Germinal center (tissue), 1 donor: ENCODE results near the gene CUL1.
A peak's percentile ranks its signal among the peaks of the same experiment; 100 is the strongest.
"Not testable (repeated sequence)": the region's sequence is repeated elsewhere in the genome, so short reads cannot be mapped to it uniquely, and the experiment has no call there.

Experiments used
- DNase-seq: peaks from one replicate; pipeline ENCODE4 v3.0.0; 2012; ENCODE audit warnings: mixed read lengths, low spot score

Gene CUL1

DNA sequence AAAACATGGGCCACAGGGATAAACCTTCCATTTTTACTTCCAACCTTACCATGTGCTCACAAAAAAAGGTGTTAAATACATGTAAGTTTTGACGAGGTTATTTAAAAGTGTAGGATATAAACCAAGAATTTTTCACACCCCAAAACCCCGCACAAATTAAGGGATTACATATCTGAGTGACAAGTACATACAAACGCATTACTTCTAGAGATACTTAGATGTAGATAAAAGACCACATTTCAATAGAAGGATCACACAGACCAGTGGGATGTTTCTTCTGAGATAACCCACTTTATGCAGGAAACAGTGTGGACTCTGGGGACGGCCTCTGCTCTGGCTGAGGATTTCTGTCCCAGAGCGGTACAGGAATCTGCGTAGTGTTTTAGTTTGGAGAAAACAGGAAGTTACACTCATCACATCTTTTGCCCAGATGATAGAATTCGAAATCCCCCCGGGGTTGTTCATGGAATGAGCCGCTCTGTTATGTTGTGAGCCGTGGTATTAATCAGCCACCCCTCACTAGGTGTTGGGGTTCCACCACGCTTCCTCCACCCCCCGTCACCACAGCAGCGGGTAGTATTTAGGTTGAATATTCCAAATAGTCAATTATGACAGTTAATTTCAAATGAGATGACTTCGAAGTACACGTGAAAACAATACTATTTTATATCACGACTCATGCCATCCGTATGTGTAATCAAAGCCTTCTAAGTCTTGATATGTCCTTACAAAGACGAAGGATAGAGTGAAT, 1.3 kb upstream of the CUL1 start:
- peak; percentile 16 for DNase-seq

DNA sequence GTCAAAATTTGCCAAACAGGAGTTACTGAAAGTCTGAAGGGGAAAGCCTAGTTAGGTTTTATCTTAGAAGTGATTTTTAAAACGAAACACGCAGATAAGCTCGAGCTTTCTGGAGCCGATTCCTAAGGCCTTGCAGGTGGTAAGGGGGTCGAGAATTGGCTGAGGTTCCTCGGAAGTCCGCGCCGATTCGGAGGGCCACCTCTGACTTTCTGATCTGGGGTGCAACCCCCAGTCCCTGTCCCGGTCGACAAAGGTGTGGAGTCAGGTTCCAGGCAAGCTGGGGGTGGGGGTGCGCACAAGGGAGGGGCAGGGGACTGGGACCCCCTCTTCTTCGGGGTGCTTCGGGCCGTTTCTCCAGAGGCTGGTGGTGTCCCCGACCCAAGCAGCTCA, 701 bp upstream of the CUL1 start:
- DNase-seq: no peak

DNA sequence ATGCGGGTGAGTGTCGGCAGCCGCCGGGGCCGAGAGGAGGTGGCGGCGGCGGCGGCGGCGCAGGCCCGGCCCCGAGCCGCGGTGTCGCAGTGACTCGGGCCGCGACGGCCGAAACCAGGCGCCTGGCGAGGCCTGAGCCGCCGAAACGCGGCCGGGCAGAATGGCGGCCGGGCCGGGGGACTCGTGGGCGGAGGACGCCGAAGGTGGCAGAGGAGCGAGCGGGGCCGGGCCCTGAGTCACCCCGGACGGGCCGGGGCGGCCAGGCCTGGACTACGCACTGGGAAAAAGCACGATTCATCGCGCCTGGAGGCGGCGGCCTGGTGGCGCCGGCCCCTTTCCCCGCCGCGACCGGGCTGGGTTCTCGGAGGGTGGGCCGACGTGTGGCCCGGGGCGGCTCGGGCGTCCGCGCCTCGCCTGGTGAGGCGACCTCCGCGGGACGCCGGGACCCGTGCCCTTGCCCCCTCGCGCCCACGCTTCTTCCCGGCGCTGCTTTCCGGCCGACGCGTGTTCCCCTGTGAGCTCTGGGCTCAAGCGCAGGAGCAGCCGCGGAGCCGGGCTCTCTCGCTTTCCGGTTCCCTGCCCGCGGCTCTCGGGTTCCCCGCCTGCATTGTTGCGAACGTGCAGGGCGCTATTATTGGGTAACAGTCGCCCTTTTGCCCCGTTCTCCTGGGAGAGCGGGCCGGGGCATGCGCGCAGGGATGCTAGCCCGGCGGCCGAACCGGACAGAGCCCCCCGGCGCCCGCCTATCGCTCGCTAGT, 500 bp downstream of the CUL1 start:
- DNase-seq: peak; percentile 58

DNA sequence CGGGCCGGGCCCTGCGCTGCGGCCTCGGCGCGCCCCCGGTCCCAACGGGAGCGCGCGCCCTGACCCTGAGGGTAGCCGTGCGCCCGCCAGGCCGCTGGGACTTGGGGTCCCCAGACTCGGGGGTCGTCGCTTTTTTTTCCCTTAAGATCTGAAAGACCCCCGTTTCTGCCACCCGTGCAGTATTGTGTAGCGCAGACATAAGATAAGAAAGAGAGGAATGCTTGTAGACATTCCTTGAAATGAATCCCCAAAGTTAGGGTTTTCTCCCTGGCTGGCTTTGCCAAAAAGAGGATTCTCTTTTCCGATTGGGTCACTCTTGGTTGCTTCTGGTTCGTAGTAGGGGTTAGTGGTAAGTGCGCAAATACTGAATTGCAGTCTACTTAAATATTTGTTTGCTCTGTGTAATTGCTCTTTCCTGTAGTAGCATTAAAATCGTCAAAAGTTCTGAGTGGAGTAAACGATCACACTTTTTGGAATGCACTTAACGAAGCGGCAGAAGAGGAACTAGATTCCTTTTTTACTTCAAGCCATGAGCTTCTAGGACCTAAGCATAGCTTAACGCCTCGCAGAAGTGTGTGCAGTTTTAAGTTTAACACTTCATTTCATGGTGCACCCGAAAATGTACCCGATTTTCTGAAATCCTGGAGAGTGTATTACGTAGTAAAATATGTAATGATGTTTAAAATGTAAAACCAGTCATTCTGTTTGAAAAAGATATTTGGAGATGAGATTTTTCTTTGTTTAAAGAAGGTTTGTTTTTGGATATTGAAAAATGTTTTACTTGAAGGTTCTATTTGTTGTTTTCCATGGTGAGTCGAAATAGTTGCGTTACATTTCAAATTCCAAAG, 1.3 kb downstream of the CUL1 start:
- DNase-seq: no peak

DNA sequence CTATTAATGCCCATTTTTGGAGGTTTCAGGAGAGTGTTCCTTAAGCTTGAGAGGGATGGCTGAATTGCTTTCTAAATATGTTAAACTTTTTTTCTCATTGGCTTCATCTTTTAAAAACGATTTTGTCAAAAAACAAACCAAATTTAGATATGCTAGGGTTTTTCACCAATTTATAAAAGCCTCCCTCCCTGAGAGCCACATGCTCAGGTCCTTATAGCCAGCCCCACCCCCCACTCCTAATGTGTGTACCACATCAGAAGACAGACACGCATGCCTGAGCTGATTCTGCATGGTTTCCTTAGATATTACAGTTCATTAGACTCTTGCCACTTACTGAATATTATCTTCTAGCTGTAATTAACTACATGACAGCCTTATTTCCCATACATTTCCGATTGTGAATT, 2.0 kb downstream of the CUL1 start:
- DNase-seq: no peak

DNA sequence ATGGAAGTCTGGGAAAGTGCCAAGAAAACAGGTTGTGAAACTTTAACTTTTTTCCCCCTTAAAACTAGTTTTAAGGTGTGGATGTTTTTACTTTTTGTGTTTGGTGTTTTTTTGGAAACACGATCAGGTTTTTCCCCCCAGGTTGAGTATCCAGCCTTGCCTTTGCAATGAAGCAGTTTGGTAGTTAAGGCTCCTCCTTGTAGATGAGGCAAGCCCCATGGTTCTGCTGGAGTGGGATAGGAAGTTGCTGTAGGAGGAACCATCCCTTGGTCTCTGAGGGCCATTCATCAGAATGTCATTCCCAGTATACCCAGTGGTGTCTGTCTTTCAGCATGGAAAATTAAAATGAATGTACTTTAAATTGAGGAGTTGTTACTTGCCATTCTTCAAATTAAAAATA, 2.7 kb downstream of the CUL1 start:
- DNase-seq: no peak

DNA sequence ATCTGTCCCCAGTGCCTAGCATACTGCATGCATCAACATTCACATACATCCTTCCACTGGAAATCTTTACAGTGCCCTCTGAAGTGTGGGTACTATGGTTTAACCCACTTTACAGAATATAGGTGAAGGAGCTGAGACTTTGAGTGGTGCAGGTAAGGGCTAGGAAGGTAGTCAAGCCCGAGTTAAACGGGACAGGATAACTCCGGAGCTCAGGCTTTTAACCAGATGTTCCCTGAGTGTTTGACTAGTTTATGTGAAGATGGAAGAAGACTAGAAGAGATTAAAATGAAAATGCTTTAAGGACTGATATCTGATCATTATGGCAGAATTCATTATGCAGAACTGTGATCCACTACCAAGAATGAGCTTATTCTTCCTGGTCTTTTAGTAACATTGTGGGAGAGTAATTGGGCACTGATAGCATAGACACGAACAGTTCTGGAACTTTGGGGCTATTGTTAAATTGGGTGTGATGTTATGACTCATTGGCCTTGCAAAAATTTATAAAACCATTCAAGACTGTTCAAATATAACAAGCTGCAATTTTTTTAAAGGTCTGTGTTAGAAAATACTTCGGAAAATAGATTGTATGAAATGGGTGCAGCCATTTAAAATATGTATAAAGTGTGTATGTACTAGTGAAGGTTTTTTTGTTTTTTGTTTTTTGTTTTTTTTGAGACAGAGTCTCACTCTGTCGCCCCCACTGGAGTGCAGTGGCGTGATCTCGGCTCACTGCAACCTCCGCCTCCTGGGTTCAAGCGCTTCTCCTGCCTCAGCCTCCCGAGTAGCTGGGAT, 4.4 kb downstream of the CUL1 start:
- no peak for DNase-seq

DNA sequence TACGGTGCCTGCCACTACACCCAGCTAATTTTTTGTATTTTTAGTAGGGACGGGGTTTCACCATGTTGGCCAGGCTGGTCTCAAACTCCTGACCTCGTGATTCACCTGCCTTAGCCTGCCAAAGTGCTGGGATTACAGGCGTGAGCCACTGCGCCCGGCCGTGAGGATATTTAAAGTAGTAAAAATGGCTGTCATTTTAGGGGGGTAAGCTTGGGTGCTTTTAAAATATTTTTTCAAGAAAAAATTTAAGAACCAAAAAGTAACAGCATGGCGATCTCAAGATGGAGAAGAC, 4.9 kb downstream of the CUL1 start:
- not testable (repeated sequence) for DNase-seq

DNA sequence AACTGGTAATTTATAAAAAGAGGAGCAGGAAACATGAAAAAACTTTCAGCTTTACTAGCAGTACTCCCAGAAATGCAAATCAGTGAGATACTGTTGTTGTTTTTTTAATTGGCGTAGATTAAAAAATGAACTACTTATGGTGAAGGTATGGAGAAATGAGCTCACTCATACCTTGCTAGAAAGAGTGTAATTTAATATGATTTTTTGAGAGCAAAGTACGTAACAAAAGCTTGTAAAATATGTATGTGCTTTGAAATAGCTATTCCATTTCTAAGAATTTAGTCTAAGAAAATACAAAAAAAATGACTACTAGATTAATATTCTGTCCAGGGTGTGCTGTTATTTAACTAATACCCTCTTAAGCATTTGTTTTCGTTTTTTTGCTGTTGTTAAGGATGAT, 5.5 kb downstream of the CUL1 start:
- DNase-seq: no peak

DNA sequence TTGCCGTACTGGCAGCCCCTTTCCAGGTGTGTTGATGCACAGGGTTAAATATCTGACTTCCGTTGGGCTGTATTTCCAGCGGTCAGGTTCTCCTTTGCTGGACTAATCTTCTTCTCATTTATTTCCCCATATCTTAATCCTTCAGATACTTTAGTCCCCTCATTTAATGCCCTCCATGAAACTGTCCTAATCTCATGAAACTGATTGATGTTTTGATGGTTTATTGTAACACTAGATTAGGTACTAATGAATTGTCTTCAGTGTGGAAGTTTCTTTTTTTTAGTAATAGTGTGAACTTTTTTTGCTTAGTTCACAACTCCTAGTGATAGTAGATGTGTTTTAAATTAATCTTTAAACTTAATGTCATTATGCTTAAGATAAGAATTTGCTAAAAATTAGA, 6.3 kb downstream of the CUL1 start:
- no peak for DNase-seq

DNA sequence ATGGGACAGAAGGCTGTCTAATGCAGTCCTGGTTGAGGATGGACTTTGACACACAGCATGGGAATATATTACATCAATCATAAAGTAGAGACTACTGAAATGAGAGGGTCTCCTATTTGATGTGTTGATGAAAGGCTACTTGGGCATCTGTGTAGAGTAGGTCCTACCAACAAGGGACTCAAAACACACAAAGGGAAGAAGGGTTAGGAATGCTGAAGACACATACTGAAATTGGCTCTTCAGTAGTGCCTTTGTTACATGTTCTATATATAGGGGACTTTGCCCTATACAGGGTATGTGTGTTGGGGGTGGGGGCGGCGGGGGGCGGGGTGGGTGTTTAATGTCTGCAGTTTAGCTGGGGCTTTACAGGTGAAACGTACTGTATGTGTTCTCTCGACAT, 7.7 kb downstream of the CUL1 start:
- DNase-seq: no peak

DNA sequence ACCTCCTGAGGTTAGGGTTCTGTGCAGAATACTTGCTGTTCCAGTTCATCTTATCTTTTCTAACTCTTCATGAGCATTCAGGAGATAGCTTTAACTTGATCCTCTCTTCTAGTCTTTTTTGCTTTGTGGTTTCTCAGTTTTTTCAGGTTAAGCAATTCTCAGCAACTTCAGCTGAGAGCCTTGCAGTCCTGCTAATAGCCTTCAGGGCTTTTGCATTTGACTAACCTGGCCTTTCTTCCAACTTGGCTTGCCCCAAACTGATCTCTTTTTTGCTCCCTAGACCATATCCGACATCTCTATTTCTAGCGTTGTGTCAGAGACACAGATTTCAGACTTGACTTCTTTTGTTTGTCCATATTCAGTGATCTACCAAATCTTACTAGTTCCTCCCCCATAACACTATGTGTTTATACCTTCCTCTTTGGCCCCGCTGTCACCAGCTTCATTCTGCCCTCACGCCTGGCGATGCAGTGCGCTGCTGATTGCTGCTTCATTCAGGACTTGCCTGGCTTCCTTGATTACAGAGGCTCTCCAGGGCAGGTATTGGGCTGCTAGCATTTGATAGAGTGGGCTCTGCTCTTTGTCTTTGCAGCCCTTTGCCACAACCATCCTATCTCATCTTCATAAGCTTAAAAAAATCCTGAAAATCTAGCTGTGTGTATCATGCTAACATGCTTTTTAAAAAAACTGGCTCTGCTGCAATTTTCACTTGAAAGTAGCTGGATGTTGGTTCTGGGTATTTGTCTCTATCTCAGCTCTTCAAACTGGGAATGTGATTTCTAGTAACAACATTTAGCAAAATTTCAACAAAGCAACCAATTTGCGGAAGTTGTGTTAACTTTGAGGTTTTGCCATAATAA, 9.6 kb downstream of the CUL1 start:
- DNase-seq: no peak

DNA sequence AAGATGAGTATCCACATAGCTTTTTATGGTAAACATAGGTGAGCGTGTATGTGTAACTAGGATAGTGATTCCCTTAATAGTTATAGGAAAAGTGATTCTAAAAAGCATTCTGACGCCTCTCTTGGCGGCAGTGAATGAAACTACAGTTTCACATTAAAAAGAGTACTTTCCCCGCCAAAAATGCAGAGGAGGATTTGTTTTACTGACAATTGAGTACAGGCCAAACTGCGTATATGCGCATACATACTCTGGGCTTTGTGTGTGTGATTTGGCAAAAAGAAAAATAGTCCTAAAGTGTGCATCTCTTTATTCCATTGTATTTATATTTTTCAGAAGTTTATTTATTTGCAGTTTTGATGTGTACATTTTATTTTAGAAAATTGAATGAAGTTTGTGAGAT, 10.3 kb downstream of the CUL1 start:
- no peak for DNase-seq

DNA sequence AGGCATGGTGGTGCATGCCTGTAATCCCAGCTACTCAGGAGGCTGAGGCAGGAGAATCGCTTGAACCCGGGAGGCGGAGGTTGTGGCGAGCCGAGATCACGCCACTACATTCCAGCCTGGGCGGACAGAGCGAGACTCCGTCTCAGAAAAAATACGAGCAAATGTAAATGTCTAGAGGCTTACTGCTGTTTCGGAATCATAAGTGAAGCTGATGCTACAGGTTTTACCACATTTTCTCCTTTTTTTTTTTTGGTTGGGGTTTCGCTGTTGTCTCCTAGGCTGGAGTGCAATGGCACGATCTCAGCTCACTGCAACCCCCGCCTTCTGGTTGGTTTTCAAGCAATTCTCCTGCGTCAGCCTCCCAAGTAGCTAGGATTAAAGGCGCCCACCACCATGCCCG, 11.7 kb downstream of the CUL1 start:
- DNase-seq: not testable (repeated sequence)

DNA sequence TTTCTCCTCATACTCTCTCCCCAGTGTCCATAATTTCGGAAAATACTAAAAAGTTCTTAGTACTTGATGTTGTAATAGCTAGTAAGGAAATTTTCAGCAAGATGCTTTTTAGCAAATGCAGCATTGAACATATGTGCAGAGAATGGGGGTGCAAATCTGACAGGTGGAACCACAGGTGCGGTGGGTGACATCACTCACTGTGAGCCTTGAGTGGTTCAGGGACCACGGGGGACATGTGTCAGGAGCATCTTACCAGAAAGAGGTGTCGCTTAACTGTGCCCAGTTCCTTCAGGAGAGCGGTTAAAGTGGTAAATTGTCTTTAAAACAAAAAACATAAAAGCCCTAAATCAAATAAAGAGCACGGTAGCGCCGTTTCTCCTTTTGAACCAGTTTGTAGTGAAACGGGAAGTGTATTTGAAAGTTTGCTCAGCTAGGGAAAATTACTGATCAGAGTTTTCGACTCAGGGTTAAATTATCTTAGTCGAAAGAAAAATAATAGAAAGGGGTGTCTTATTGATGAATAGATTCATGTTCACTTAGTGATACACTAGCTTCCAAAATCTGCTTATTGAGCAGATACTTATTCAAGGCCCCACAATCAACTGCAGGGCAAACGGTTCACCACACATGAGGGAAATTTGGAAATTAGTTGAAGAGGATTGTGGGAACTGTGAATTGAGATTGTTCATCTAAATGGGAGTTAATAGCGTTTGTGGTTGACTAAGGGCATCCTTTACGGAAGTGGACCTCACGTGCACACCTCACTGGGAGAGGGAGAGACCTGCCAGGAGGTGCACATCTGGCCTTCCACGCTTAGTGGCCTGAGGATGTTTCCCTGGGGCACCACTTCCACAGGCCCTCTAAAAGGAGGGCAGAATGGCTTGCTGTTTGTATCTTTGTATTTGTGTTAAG, 12.7 kb downstream of the CUL1 start:
- peak; percentile 16 for DNase-seq

DNA sequence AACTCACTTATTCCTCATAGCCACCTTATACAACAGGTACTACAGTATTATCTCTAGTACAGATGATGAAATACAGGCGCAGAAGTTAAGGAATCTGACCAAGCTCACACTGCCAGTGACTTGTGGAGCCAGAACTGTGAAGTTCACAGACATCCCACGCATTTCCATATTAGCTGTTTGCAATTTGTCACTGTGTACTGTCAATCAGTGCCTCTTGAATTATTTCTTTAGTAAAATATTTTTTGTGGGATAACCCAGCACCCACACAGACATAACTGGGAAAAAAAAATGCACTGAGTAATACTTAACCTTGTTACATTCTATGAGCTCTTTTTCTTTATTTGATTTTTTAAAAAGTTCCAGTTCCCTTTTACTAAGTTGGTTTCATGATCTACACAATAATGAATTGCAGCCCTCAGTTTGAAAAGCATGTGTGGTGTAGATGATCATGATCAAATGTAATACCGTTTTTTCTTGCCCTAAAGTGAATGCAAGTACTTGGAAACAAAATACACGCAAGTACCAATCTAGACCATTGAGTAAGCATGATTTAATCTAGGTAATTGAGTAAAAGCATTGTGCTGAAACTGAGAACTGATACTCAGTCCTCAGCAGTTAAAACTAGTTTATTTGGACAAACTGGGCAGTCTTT, 14.1 kb downstream of the CUL1 start:
- DNase-seq: no peak

DNA sequence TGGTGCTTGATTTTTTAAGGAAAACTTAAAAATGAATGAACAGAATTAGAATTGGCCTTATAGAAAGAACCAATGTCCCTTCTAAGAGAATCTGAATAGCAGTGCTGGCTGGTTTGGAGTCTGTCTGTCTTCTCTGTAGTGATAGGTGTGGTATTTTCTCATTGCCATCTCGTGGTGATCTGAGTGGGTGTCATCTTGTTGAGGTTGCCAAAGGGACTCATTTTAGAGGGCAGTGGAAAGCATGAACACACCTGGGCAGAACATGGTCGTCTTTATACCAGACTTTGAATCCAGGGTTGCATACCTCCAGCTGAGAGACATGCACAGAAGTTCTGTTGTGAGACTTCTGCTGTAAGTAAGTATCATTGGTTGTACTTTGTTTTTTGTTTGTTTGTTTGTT, 15.8 kb downstream of the CUL1 start:
- no peak for DNase-seq

DNA sequence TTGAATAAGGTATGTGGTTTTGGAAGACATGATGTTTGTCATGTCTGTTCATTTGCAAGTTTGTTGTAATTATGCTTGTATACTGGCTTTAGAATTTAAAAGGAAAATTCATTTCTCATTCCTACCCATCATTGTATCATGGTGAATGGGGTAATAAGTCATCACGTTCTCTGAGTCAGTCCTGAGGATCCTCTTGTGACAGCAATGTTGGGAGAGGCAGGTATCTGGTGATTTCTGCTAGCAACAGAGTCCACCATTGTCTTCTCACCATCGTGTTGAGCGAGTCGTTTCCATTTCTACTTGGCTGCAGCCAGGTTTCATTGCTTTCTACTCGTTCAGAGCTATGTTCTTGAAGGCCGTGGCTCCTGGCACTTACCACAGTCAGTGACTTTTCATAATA, 16.3 kb downstream of the CUL1 start:
- DNase-seq: no peak

DNA sequence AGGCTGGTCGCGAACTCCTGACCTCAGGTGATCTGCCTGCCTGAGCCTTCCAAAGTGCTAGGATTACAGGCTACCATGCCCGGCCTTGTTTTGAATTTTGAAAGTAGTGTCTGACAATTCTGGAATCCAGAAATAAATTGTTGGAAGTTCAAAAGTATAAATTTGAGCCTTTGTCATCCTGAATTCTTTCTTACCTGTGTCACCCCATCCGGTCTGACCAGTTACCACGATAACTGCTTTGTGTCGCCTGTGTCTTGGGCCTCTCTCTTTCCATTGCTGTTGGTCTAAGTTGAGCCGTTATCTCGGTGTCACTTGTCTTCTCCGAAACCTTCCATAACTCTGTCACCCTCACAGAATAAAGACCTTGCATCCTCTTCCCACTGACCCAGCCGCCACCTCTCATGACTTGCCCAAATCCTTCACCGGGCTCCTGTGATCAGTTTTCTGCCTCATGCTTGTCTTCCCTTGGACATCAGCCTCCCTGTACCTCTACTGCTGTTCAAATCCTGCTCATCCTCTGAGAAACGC, 18.6 kb downstream of the CUL1 start:
- DNase-seq: no peak
